Natural killer cell (primary cell): ENCODE measurements around the gene BBS9. TPM values are rescaled to one million over a fixed set of nuclear protein-coding genes. Genes with fewer than 3 reads are reported as not detected.
"Not testable (repeated sequence)": the region's sequence is repeated elsewhere in the genome, so short reads cannot be mapped to it uniquely, and the experiment has no call there.

Experiments
- ATAC-seq, 3 donors: fragments of 150-1000 bp in 2 of 3; fragments of 200-7000 bp in 1 of 3; cut with Tn5 transposase; 1 replicate in 1 of 3; 2 replicates in 2 of 3; pipeline ENCODE4 v1.10.0; 2021; ENCODE audit warnings: mild to moderate bottlenecking in 2 of 3, moderate library complexity in 2 of 3
- DNase-seq, 2 donors: peaks; one replicate each; pipeline versions ENCODE4 v3.0.0 to v3.0.0-alpha.2; 2013 to 2021; ENCODE audit warnings: mixed read lengths in 1 of 2
- H3K27ac ChIP-seq: one replicate; pipeline ENCODE4 v1.5.1; 2013; ENCODE audit warnings: mild to moderate bottlenecking, low read length
- H3K27me3 ChIP-seq: one replicate; pipeline ENCODE4 v1.6.1; 2013; ENCODE audit warnings: low read length; ENCODE audit not compliant: control insufficient read depth, insufficient read depth
- H3K36me3 ChIP-seq: one replicate; pipeline ENCODE4 v1.6.1; 2013; ENCODE audit warnings: low read length; ENCODE audit not compliant: control insufficient read depth, insufficient read depth
- H3K4me1 ChIP-seq: one replicate; pipeline ENCODE4 v1.6.1; 2013; ENCODE audit warnings: low read length; ENCODE audit not compliant: control insufficient read depth, insufficient read depth
- H3K4me3 ChIP-seq: one replicate; pipeline ENCODE4 v1.5.1; 2013; ENCODE audit warnings: low read length
- H3K9me3 ChIP-seq: one replicate; pipeline ENCODE4 v1.6.1; 2013; ENCODE audit warnings: low read length; ENCODE audit not compliant: control insufficient read depth, insufficient read depth
- H3K27ac Mint-ChIP-seq, 2 donors: one replicate each; pipeline ENCODE4 v1.8.0; 2022; ENCODE audit warnings: mild to moderate bottlenecking in 2 of 2, mixed read lengths in 2 of 2, moderate library complexity in 1 of 2
- H3K27me3 Mint-ChIP-seq, 2 donors: one replicate each; pipeline ENCODE4 v1.8.0; 2022; ENCODE audit warnings: low read depth in 2 of 2, mixed read lengths in 2 of 2
- H3K36me3 Mint-ChIP-seq: one replicate; pipeline ENCODE4 v1.8.0; 2022; ENCODE audit warnings: mixed read lengths
- H3K4me1 Mint-ChIP-seq, 2 donors: one replicate each; pipeline ENCODE4 v1.8.0; 2022; ENCODE audit warnings: mixed read lengths in 2 of 2
- H3K4me3 Mint-ChIP-seq: one replicate; pipeline ENCODE4 v1.8.0; 2022; ENCODE audit warnings: mild to moderate bottlenecking, moderate library complexity, mixed read lengths
- H3K9me3 Mint-ChIP-seq, 2 donors: one replicate each; pipeline ENCODE4 v1.8.0; 2022; ENCODE audit warnings: mixed read lengths in 2 of 2
- CTCF ChIP-seq: fragments of 200-600 bp; IDR thresholded peaks from one replicate; pipeline ENCODE4 v1.8.0; 2022; ENCODE audit warnings: antibody characterized with exemption
- whole genome bisulfite sequencing: methylation state at CpG from one replicate; pipeline ENCODE4 v1.1.7; 2013; ENCODE audit warnings: missing lambda C conversion rate; ENCODE audit not compliant: insufficient coverage; 5-methylcytosine and 5-hydroxymethylcytosine counted together
- intact Hi-C: fragments of 100-400 bp; cut with micrococcal nuclease; formaldehyde crosslinking; loops from one replicate; pipeline ENCODE4 v1.14.2; 2022
- total RNA-seq, 4 donors: library from RNA; stranded (reverse); fragments of 120-200 nt in 1 of 4; gene quantifications; one replicate each; pipeline versions ENCODE4 v1.2.3 to v1.2.4, GENCODE V29; 2013 to 2022

BBS9 gene
- total RNA-seq, 3 donors from 2014 or later (not counting 1 experiment from before 2014, with no cell fraction given), result 25.1 to 34.6 (median 34.4) TPM

DNA sequence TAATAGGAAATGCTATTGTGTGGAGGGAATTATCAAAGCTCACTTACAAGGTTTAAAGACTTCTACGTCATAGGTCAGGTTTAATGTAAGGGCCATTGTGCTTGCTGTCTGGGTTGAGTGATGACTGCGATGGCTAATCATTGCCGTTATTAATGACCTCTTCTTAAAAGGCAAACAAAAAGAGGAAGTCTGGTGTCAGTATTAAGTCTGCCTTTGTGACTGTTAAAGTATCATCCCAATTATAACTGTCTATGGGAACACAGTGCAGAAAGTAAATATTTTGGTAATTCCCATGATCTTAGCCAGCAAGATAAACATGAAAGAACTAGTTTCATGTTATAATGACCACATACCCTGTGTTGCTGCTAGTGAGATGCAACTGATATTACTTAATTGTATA, 382.4 kb downstream of the BBS9 start:
- DNase-seq, result no peak
- no peaks in the 10 kb centered on the region for H3K36me3 ChIP-seq
- Mint-ChIP-seq H3K4me3 (no peak overlapping the region), H3K4me1 (peaks cover 24 to 36% of the 10 kb centered on the region in 2 donors), H3K9me3 (no peaks in the 10 kb centered on the region), H3K36me3 (peaks cover 11% of the 10 kb centered on the region), H3K27ac (no peak overlapping the region), H3K27me3 (no peaks in the 10 kb centered on the region)
- no peak for ATAC-seq
- WGBS, result 97% methylated on average over 2 of the region's 3 CpGs
- no peak overlapping the region for H3K27ac ChIP-seq
- TF ChIP-seq CTCF, result no peak
- no peak overlapping the region for H3K4me3 ChIP-seq
- no peaks in the 10 kb centered on the region for H3K9me3 ChIP-seq
- H3K27me3 ChIP-seq, result no peaks in the 10 kb centered on the region
- H3K4me1 ChIP-seq, result peaks cover 4% of the 10 kb centered on the region
- intact Hi-C loops, result no loop called here

- ATAC-seq (peak; percentile 29 to 77 (median 44)), DNase-seq (no peak)
- no peaks in the 10 kb centered on the region for H3K9me3 Mint-ChIP-seq
- H3K27me3 ChIP-seq, result no peaks in the 10 kb centered on the region
- TF ChIP-seq CTCF, result no peak
- H3K27ac ChIP-seq, result no peak overlapping the region
- no CpG with 5 or more reads among the region's 1 CpG for WGBS
- peaks cover 11% of the 10 kb centered on the region for H3K36me3 Mint-ChIP-seq
- peaks cover 19% of the 10 kb centered on the region in 2 donors for H3K4me1 Mint-ChIP-seq
- peak overlapping the region; percentile 28 for H3K4me3 Mint-ChIP-seq
- H3K36me3 ChIP-seq, result no peaks in the 10 kb centered on the region
- H3K4me1 ChIP-seq, result peaks cover 4% of the 10 kb centered on the region
- intact Hi-C loops, result no loop called here
- H3K4me3 ChIP-seq, result no peak overlapping the region
- no peaks in the 10 kb centered on the region for H3K27me3 Mint-ChIP-seq
- H3K9me3 ChIP-seq, result no peaks in the 10 kb centered on the region
- H3K27ac Mint-ChIP-seq, result peak overlapping the region; percentile 54 to 60
These were observed 387.2 kb downstream of the BBS9 start for GRCh38 chr7:33516568-33516967.

GRCh38 chr7:33517191-33517590, 387.8 kb downstream of the BBS9 start:
- Mint-ChIP-seq H3K4me1 (peaks cover 19% of the 10 kb centered on the region in 2 donors), H3K4me3 (no peak overlapping the region), H3K27me3 (no peaks in the 10 kb centered on the region), H3K27ac (peak overlapping the region in 1 of 2 donors; percentile 60), H3K36me3 (peaks cover 11% of the 10 kb centered on the region), H3K9me3 (no peaks in the 10 kb centered on the region)
- Histone ChIP-seq H3K27ac (no peak overlapping the region), H3K36me3 (no peaks in the 10 kb centered on the region), H3K9me3 (no peaks in the 10 kb centered on the region), H3K4me1 (peaks cover 4% of the 10 kb centered on the region), H3K4me3 (no peak overlapping the region), H3K27me3 (no peaks in the 10 kb centered on the region)
- intact Hi-C loops, result no loop called here
- WGBS, result 95% methylated on average over 2 of the region's 2 CpGs
- TF ChIP-seq CTCF, result no peak
- DNase-seq, result no peak
- ATAC-seq, result peak in 1 of 3 donors; percentile 28

DNA sequence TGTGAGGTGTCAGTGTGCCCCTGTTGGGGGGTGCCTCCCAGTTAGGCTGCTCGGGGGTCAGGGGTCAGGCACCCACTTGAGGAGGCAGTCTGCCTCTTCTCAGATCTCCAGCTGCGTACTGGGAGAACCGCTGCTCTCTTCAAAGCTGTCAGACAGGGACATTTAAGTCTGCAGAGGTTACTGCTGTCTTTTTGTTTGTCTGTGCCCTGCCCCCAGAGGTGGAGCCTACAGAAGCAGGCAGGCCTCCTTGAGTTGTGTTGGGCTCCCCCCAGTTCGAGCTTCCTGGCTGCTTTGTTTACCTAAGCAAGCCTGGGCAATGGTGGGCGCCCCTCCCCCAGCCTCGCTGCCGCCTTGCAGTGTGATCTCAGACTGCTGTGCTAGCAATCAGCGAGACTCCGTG, 397.6 kb downstream of the BBS9 start:
- H3K36me3 ChIP-seq, H3K4me3 ChIP-seq, H3K4me1 ChIP-seq, H3K4me1 Mint-ChIP-seq, H3K27ac ChIP-seq, intact Hi-C loops, H3K9me3 Mint-ChIP-seq, H3K4me3 Mint-ChIP-seq, H3K36me3 Mint-ChIP-seq, H3K27me3 Mint-ChIP-seq, H3K27ac Mint-ChIP-seq, H3K27me3 ChIP-seq, H3K9me3 ChIP-seq, DNase-seq, ATAC-seq: not testable (repeated sequence)
- 73% methylated on average over 4 of the region's 9 CpGs for WGBS

GRCh38 chr7:33527613-33528012, 398.2 kb downstream of the BBS9 start:
- H3K4me3 ChIP-seq, H3K9me3 Mint-ChIP-seq, H3K4me3 Mint-ChIP-seq, H3K36me3 Mint-ChIP-seq, H3K4me1 ChIP-seq, H3K27me3 ChIP-seq, H3K27ac Mint-ChIP-seq, DNase-seq, H3K27ac ChIP-seq, H3K27me3 Mint-ChIP-seq, H3K9me3 ChIP-seq, ATAC-seq, H3K36me3 ChIP-seq, intact Hi-C loops: not testable (repeated sequence)
- 93% methylated on average over 9 of the region's 10 CpGs for WGBS
- peaks cover 10 to 13% of the 10 kb centered on the region in 2 donors for H3K4me1 Mint-ChIP-seq
